BLaER1 (cell line): ENCODE measurements around the gene FOXO4.
A peak's percentile ranks its signal among the peaks of the same experiment; 100 is the strongest.
"Not testable (repeated sequence)": the region's sequence is repeated elsewhere in the genome, so short reads cannot be mapped to it uniquely, and the experiment has no call there.

Source experiments
- H3K27ac ChIP-seq: shearing (Covaris generic); formaldehyde crosslinking; 2 replicates; pipeline ENCODE4 v1.8.1; 2022
- H3K27me3 ChIP-seq: shearing (Covaris generic); formaldehyde crosslinking; 2 replicates; pipeline ENCODE4 v1.8.1; 2022
- H3K36me3 ChIP-seq: shearing (Covaris generic); formaldehyde crosslinking; 2 replicates; pipeline ENCODE4 v1.8.1; 2022
- H3K4me1 ChIP-seq: shearing (Covaris generic); formaldehyde crosslinking; 2 replicates; pipeline ENCODE4 v1.8.1; 2022
- H3K4me2 ChIP-seq: shearing (Covaris generic); formaldehyde crosslinking; 2 replicates; pipeline ENCODE4 v1.8.1; 2022
- H3K4me3 ChIP-seq: shearing (Covaris generic); formaldehyde crosslinking; 2 replicates; pipeline ENCODE4 v1.8.1; 2022
- H3K9ac ChIP-seq: shearing (Covaris generic); formaldehyde crosslinking; 2 replicates; pipeline ENCODE4 v1.8.1; 2022
- H3K9me3 ChIP-seq: shearing (Covaris generic); formaldehyde crosslinking; 2 replicates; pipeline ENCODE4 v1.8.1; 2022
- H4K20me1 ChIP-seq: shearing (Covaris generic); formaldehyde crosslinking; 2 replicates; pipeline ENCODE4 v1.8.1; 2022
- Cebpa-rat ChIP-seq: shearing (Covaris generic); IDR thresholded peaks from 2 replicates; pipeline ENCODE4 v1.8.1; 2022

FOXO4 gene

GRCh38 chrX:71095555-71095980 lies at the start of gene FOXO4:
Gene FOXO4, plus strand, starts transcription at chrX:71095851. Its CDS starts 678 bp downstream, at chrX:71096529.
- H4K20me1 ChIP-seq, result peaks cover 15% of the 10 kb centered on the region; the same call in 1 of the 2 replicates
- peaks cover 84% of the 10 kb centered on the region for H3K27me3 ChIP-seq
- no peaks in the 10 kb centered on the region for H3K36me3 ChIP-seq
- peaks cover 29% of the 10 kb centered on the region for H3K4me1 ChIP-seq
- no peaks in the 10 kb centered on the region for H3K9me3 ChIP-seq
- peak within 1 kb of the TSS; percentile 46; the same call in 1 of the 2 replicates for H3K27ac ChIP-seq
- peak within 1 kb of the TSS; percentile 86 for H3K4me2 ChIP-seq
- TF ChIP-seq Cebpa-rat, result no peak
- H3K9ac ChIP-seq, result peak within 1 kb of the TSS; percentile 80
- H3K4me3 ChIP-seq, result peak within 1 kb of the TSS; percentile 70

GRCh38 chrX:71047891-71048290 lies 47.8 kb upstream of the FOXO4 start:
- not testable (repeated sequence) for H3K36me3 ChIP-seq, H3K9ac ChIP-seq, H4K20me1 ChIP-seq, H3K9me3 ChIP-seq, H3K27ac ChIP-seq, H3K4me1 ChIP-seq, H3K4me3 ChIP-seq, H3K4me2 ChIP-seq
- peaks cover 23% of the 10 kb centered on the region for H3K27me3 ChIP-seq

GRCh38 chrX:71052721-71053120 lies 42.9 kb upstream of the FOXO4 start:
- H3K4me1 ChIP-seq, result peaks cover 17% of the 10 kb centered on the region
- TF ChIP-seq Cebpa-rat, result no peak
- no peak overlapping the region for H3K9ac ChIP-seq
- H3K27ac ChIP-seq, result no peak overlapping the region
- no peaks in the 10 kb centered on the region for H4K20me1 ChIP-seq
- no peak overlapping the region for H3K4me3 ChIP-seq
- no peak overlapping the region for H3K4me2 ChIP-seq
- peaks cover 6% of the 10 kb centered on the region; the same call in 1 of the 2 replicates for H3K9me3 ChIP-seq
- peaks cover 19% of the 10 kb centered on the region for H3K36me3 ChIP-seq
- peaks cover 21% of the 10 kb centered on the region; the same call in 1 of the 2 replicates for H3K27me3 ChIP-seq

- Histone ChIP-seq H3K27ac (no peak overlapping the region), H3K4me2 (no peak overlapping the region), H3K9me3 (peaks cover 6% of the 10 kb centered on the region; the same call in 1 of the 2 replicates), H3K4me1 (peaks cover 22% of the 10 kb centered on the region), H3K9ac (no peak overlapping the region), H3K36me3 (peaks cover 19% of the 10 kb centered on the region), H4K20me1 (no peaks in the 10 kb centered on the region), H3K27me3 (peaks cover 24% of the 10 kb centered on the region; the same call in 1 of the 2 replicates), H3K4me3 (no peak overlapping the region)
- TF ChIP-seq Cebpa-rat, result no peak
Observed at GRCh38 chrX:71053217-71053621, 42.4 kb upstream of the FOXO4 start.

- Histone ChIP-seq H3K27ac (no peak overlapping the region), H3K4me3 (no peak overlapping the region), H3K27me3 (peaks cover 50% of the 10 kb centered on the region), H3K9ac (no peak overlapping the region), H3K36me3 (peaks cover 44% of the 10 kb centered on the region), H3K4me1 (peaks cover 35% of the 10 kb centered on the region), H4K20me1 (0 out of 2 replicates have a peak, but pooled peaks cover 5% of the 10 kb centered on the region), H3K4me2 (no peak overlapping the region; the same call in 1 of the 2 replicates), H3K9me3 (peaks cover 6% of the 10 kb centered on the region; the same call in 1 of the 2 replicates)
- no peak for TF ChIP-seq Cebpa-rat
Observed at GRCh38 chrX:71056867-71057266, 38.8 kb upstream of the FOXO4 start.

GRCh38 chrX:71057848-71058530 lies 37.7 kb upstream of the FOXO4 start:
- Histone ChIP-seq H3K9ac (no peak overlapping the region), H3K4me1 (peaks cover 35% of the 10 kb centered on the region), H3K27me3 (peaks cover 52% of the 10 kb centered on the region), H3K4me2 (peak overlapping the region; percentile 33), H3K4me3 (no peak overlapping the region), H3K36me3 (peaks cover 51% of the 10 kb centered on the region), H3K9me3 (peaks cover 4% of the 10 kb centered on the region; the same call in 1 of the 2 replicates), H4K20me1 (0 out of 2 replicates have a peak, but pooled peaks cover 5% of the 10 kb centered on the region), H3K27ac (no peak overlapping the region)
- no peak for TF ChIP-seq Cebpa-rat

- Histone ChIP-seq H3K27me3 (peaks cover 48% of the 10 kb centered on the region), H3K27ac (no peak overlapping the region), H3K9me3 (no peaks in the 10 kb centered on the region), H3K4me1 (peaks cover 35% of the 10 kb centered on the region), H4K20me1 (0 out of 2 replicates have a peak, but pooled peaks cover 5% of the 10 kb centered on the region), H3K9ac (no peak overlapping the region), H3K4me2 (no peak overlapping the region), H3K36me3 (peaks cover 41% of the 10 kb centered on the region), H3K4me3 (no peak overlapping the region)
- no peak for TF ChIP-seq Cebpa-rat
Observed at GRCh38 chrX:71060127-71060526, 35.5 kb upstream of the FOXO4 start.

- peak overlapping the region; percentile 52; the same call in 1 of the 2 replicates for H3K27ac ChIP-seq
Observed at GRCh38 chrX:71067089-71067488, 28.6 kb upstream of the FOXO4 start.

GRCh38 chrX:71067712-71068043 lies 28.0 kb upstream of the FOXO4 start:
- Histone ChIP-seq H3K36me3 (peaks cover 4% of the 10 kb centered on the region), H3K9ac (peak overlapping the region; percentile 79), H3K4me3 (peak overlapping the region; percentile 73), H3K9me3 (no peaks in the 10 kb centered on the region), H3K4me2 (peak overlapping the region; percentile 64), H4K20me1 (no peaks in the 10 kb centered on the region), H3K4me1 (peaks cover 4% of the 10 kb centered on the region; the same call in 1 of the 2 replicates), H3K27ac (peak overlapping the region; percentile 52), H3K27me3 (peaks cover 23% of the 10 kb centered on the region)
- no peak for TF ChIP-seq Cebpa-rat

More at GRCh38 chrX:71067089-71067488, 28.6 kb upstream of the FOXO4 start:
- Histone ChIP-seq H3K9ac (peak overlapping the region; percentile 79), H4K20me1 (no peaks in the 10 kb centered on the region), H3K4me2 (peak overlapping the region; percentile 64), H3K9me3 (no peaks in the 10 kb centered on the region), H3K4me3 (peak overlapping the region; percentile 73), H3K4me1 (peaks cover 4% of the 10 kb centered on the region; the same call in 1 of the 2 replicates), H3K27me3 (peaks cover 21% of the 10 kb centered on the region), H3K36me3 (peaks cover 10% of the 10 kb centered on the region)
- no peak for TF ChIP-seq Cebpa-rat
